Choroid plexus epithelial cell (primary cell): Measurements from ENCODE around the gene PPIL1.
"Not testable (repeated sequence)": the region's sequence is repeated elsewhere in the genome, so short reads cannot be mapped to it uniquely, and the experiment has no call there.

ENCODE experiments used
- DNase-seq: peaks from one replicate; pipeline ENCODE4 v3.0.0-alpha.2; 2010; ENCODE audit warnings: low read depth
- H3K4me3 ChIP-seq: 2 replicates; pipeline ENCODE4 v1.5.1; 2011; ENCODE audit warnings: low read depth, mild to moderate bottlenecking, control low read depth, low read length, moderate library complexity
- TF ChIP-seq, protein P1 (sequence below): conservative IDR thresholded peaks from 2 replicates; pipeline ENCODE4 v1.5.1; 2011; ENCODE audit warnings: low read depth, mild to moderate bottlenecking, control low read depth, inconsistent platforms, low read length, moderate library complexity

The PPIL1 gene

DNA sequence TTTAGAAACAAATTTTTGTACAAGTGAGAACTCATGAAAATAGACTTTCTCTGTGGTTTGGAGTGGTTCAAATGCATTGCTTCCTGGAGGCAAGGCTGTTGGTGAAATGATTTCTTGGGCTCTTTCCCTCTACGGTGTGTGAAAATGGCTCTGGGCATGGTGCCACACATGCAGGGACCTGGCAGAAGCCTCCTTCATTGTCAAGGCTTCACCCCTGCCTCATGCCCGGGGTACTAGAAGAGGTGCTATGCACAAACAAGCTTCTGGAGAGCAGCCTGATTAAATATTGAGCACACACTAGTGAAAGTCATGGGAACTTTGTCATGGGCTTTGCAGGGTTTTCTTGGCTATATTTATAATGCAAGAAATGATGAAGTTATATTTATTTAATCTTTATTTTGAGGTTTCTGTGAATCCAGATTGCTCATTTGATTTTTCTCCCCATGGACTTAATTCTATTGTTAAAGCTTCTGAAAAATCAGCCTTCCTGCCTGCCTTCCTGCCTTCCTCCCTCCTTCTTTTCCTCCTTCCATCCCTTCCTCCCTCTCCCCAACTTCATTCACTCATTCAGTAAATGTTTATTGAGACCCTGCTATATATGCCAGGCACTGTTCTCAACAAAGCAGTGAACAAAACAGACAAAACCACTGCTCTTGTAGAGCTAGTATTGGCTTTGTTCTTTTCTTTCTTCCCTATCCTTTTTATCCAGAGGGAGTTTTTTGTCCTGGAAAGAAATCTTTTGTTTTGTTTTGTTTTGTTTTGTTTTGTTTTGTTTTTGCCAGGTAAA, 32.1 kb upstream of the PPIL1 start:
- no peak overlapping the region for H3K4me3 ChIP-seq
- DNase-seq: no peak
- TF ChIP-seq, protein P1, sequence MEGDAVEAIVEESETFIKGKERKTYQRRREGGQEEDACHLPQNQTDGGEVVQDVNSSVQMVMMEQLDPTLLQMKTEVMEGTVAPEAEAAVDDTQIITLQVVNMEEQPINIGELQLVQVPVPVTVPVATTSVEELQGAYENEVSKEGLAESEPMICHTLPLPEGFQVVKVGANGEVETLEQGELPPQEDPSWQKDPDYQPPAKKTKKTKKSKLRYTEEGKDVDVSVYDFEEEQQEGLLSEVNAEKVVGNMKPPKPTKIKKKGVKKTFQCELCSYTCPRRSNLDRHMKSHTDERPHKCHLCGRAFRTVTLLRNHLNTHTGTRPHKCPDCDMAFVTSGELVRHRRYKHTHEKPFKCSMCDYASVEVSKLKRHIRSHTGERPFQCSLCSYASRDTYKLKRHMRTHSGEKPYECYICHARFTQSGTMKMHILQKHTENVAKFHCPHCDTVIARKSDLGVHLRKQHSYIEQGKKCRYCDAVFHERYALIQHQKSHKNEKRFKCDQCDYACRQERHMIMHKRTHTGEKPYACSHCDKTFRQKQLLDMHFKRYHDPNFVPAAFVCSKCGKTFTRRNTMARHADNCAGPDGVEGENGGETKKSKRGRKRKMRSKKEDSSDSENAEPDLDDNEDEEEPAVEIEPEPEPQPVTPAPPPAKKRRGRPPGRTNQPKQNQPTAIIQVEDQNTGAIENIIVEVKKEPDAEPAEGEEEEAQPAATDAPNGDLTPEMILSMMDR: no peak

DNA sequence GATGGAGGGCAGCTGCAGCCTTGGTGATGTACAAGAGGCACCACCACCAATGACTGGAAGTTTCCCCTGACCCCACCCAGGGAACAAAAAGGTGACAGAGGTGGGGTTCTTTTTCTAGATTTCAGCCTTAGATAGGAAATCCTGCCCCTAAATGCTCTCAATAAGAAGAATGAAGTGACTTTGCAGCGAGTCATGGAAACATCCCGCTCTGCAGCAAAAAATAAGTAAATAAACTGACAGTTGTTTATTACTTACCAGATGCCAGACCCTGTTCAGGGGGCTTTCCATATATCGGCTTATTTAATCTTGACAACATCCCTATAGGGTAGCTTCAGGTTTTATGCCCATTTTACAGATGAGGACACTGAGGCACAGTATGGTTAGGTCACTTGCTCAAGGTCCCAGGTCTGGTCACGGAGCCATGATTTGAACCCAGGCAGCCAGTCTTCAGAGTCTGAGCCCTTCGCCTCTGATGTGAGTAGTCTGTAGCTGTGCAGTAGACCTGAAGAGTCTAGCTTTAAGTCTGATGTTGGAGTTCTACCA, 30.3 kb upstream of the PPIL1 start:
- no peak for DNase-seq
- no peak overlapping the region for H3K4me3 ChIP-seq
- TF ChIP-seq, protein P1: no peak

DNA sequence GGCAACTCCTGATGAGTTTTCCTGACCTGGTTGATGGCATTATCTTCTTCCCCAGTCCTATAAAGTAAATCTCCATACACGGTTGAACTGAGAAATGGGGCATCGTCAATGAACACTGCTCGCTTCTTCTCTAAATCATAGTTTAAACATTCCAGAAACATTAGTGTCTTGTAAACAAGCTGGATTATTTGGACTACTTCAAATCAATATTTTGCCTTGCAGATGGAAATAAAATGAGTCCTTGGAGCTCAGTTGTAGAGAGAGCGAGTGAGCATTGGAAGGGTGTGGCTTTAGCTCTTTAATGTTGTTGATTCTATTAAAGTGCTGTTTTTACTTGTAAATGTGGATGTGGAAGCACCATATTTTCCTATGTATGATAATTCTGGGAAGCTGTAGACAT, 29.5 kb upstream of the PPIL1 start:
- DNase-seq: no peak
- no peak overlapping the region for H3K4me3 ChIP-seq
- TF ChIP-seq, protein P1: no peak

DNA sequence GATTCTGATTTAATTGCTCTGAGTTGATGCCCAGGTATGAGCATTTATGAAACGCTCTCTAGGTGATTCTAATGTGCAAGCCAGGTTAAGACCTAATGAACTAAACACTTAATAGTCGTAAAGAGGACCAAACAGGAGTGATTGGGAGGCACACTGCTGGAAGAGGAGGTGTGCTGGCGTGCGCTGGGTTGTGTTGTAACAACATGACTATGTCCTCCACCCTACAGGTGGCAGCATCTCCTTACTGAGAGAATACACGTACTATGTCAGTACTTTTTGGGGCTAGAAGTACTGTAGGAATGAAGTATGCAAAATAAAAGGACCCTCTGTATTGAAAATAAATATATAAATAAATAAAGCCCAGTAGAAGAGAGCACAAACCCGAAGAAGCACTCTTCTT, 23.0 kb upstream of the PPIL1 start:
- DNase-seq: peak; percentile 71
- TF ChIP-seq, protein P1: peak; percentile 60
- no peak overlapping the region for H3K4me3 ChIP-seq

DNA sequence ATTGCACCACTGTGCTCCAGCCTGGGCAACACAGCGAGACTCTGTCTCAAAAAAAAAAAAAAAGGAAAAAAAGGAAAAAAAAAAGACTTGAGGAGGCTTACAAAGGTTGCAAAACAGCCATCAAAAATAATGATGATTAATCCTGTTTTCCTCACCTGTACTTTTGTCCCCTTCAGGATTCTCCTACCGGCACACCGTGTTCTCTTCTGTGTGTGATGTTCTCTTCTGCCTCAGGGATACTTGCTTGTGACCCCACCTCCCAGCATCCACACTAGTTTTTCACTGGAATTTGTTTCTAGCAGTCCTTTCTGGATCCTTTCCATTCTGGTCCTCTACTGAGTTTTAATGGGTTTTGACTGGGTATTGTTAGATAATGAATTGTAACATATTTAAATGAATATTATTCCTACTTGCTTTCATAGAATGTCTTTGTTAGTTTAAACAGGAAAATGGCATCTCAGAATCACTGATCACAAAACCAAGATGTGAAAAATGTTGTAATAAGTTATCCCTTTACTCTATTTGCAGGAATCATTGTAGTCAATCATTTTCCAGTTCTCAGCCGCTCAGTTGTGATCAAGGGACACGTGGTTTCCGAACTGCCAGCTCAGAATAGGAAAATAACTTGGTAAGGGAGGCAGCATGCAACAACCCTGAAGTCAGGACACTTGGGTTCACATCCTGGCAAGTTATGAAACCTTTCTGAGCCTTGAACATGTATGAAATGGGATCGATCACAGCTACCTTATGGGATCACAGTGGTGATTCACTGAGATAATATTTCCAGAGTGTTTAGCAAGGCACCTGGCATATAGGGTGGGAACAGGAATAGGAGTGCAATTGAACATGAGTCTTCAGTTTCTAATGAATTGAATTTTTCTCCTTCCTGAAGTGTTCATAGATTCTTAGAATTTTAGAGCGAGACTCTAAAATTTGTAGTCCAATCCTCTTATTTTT, 19.7 kb upstream of the PPIL1 start:
- H3K4me3 ChIP-seq: no peak overlapping the region
- DNase-seq: no peak
- TF ChIP-seq, protein P1: no peak

DNA sequence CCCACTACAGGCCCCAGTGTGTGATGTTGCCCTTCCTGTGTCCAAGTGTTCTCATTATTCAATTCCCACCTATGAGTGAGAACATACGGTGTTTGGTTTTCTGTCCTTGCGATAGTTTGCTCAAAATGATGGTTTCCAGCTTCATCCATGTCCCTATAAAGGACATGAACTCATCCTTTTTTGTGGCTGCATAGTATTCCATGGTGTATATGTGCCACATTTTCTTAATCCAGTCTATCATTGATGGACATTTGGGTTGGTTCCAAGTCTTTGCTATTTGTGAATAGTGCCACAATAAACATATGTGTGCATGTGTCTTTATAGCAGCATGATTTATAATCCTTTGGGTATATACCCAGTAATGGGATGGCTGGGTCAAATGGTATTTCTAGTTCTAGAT, 16.6 kb upstream of the PPIL1 start:
- DNase-seq, H3K4me3 ChIP-seq: not testable (repeated sequence)

DNA sequence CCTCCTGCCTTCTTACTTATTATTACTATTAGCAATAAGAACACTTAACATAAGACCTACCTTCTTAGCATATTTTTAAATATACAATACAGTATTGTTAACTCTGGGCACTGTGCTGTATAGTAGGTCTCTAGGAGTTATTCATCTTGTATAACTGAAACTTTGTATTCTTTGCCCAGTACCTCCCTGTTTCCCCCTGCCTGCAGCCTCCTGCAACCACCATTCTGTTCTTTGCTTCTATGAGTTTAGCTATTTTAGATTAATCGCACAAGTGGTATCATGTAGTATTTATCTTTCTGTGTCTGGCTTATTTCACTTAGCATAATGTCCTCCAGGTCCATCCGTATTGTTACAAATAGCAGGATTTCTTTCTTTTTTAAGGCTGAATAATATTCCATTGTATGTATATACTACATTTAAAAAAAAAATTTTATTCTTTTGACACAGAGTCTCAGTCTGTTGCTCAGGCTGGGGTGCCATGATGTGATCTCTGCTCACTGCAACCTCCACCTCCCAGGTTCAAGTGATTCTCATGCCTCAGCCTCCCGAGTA, 15.6 kb upstream of the PPIL1 start:
- DNase-seq: no peak
- TF ChIP-seq, protein P1: peak; percentile 19

More for the DNA sequence above, 15.6 kb upstream of the PPIL1 start:
- no peak overlapping the region for H3K4me3 ChIP-seq
